HepG2 (cell line): ENCODE data around the gene AP3M1. TPM values are rescaled to one million over a fixed set of nuclear protein-coding genes. Genes with fewer than 3 reads are reported as not detected.
A peak's percentile ranks its signal among the peaks of the same experiment; 100 is the strongest.

Experiments
- CCDC6 ChIP-seq: sonication (generic); formaldehyde crosslinking; IDR thresholded peaks from 2 replicates; pipeline ENCODE4 v1.8.1; 2022; ENCODE audit warnings: mild to moderate bottlenecking, missing genetic modification reagents, moderate library complexity
- HNRNPH1 ChIP-seq: fragments of 200-400 bp; formaldehyde crosslinking; optimal IDR thresholded peaks from 2 replicates; pipeline ENCODE3; 2017; ENCODE audit warnings: mild to moderate bottlenecking, low read depth, low read length
- JARID2 ChIP-seq: sonication (generic); formaldehyde crosslinking; IDR thresholded peaks from 2 replicates; pipeline ENCODE4 v1.8.1; 2023; ENCODE audit warnings: missing genetic modification reagents, inconsistent platforms; ENCODE audit not compliant: insufficient replicate concordance
- NAIF1 ChIP-seq: sonication (generic); formaldehyde crosslinking; IDR thresholded peaks from 2 replicates; pipeline ENCODE4 v1.5.0; 2020; ENCODE audit warnings: mild to moderate bottlenecking, missing genetic modification reagents, borderline replicate concordance
- RBFOX2 ChIP-seq: fragments of 200-400 bp; formaldehyde crosslinking; IDR thresholded peaks from 2 replicates; pipeline ENCODE4 v1.6.1; 2017; ENCODE audit warnings: low read depth, mild to moderate bottlenecking, low read length
- SNAPC2 ChIP-seq: sonication (generic); formaldehyde crosslinking; IDR thresholded peaks from 2 replicates; pipeline ENCODE4 v1.8.1; 2022; ENCODE audit warnings: mild to moderate bottlenecking, missing genetic modification reagents
- TFE3 ChIP-seq: IDR thresholded peaks from 2 replicates; pipeline ENCODE4 v1.6.1; 2016
- U2AF2 ChIP-seq: fragments of 200-400 bp; formaldehyde crosslinking; IDR thresholded peaks from 2 replicates; pipeline ENCODE4 v1.6.1; 2017; ENCODE audit warnings: low read depth, mild to moderate bottlenecking, low read length
- ZBTB20 ChIP-seq: sonication (generic); formaldehyde crosslinking; IDR thresholded peaks from 2 replicates; pipeline ENCODE4 v1.8.1; 2023; ENCODE audit warnings: missing genetic modification reagents, low read depth, mild to moderate bottlenecking, borderline replicate concordance
- ZBTB25 ChIP-seq: IDR thresholded peaks from 2 replicates; pipeline ENCODE4 v1.6.1; 2018; ENCODE audit warnings: missing genetic modification reagents
- ZBTB40 ChIP-seq, 2 experiments: fragments of 450-650 bp in 1 of 2; sonication (generic) in 1 of 2; formaldehyde crosslinking in 1 of 2; IDR thresholded peaks; 2 replicates each; pipeline versions ENCODE4 v1.6.1 to v1.8.0; 2016 to 2022; ENCODE audit warnings: antibody characterized with exemption in 1 of 2, mild to moderate bottlenecking in 1 of 2, missing genetic modification reagents in 1 of 2
- ZNF225 ChIP-seq: sonication (generic); formaldehyde crosslinking; IDR thresholded peaks from 2 replicates; pipeline ENCODE4 v1.4.0; 2020; ENCODE audit warnings: mild to moderate bottlenecking, missing genetic modification reagents
- ZNF253 ChIP-seq: sonication (generic); formaldehyde crosslinking; IDR thresholded peaks from 2 replicates; pipeline ENCODE4 v1.8.0; 2022; ENCODE audit warnings: mild to moderate bottlenecking, missing genetic modification reagents, borderline replicate concordance
- ZNF564 ChIP-seq: sonication (generic); formaldehyde crosslinking; IDR thresholded peaks from 2 replicates; pipeline ENCODE4 v1.8.1; 2023; ENCODE audit warnings: mild to moderate bottlenecking, missing genetic modification reagents
- ZNF629 ChIP-seq: sonication (generic); formaldehyde crosslinking; conservative IDR thresholded peaks from 2 replicates; pipeline ENCODE4 v1.5.0; 2020; ENCODE audit warnings: missing genetic modification reagents
- ZNF790 ChIP-seq: sonication (generic); formaldehyde crosslinking; IDR thresholded peaks from 2 replicates; pipeline ENCODE4 v1.8.0; 2022; ENCODE audit warnings: missing genetic modification reagents, mild to moderate bottlenecking, borderline replicate concordance
- polyA plus RNA-seq, 8 experiments: library from polyadenylated mRNA; depleted of rRNA in 3 of 8; stranded (reverse) in 7 of 8; unstranded in 1 of 8; fragments of >200 nt; fragmentation: Illumina TruSeq in 4 of 8; extraction: Trizol in 4 of 8; gene quantifications; 2 replicates each; pipeline versions ENCODE4 v1.2.1 to v1.2.3, GENCODE V29; 2011 to 2016; ENCODE audit warnings: low read depth in 4 of 8, missing spikeins in 1 of 8, mixed read lengths in 1 of 8; ENCODE audit not compliant: insufficient read depth in 1 of 8
- total RNA-seq, 5 experiments: library from RNA; depleted of rRNA; stranded (reverse); fragments of >200 nt; fragmentation: Illumina TruSeq; extraction: Trizol; gene quantifications; 2 replicates each; pipeline ENCODE4 v1.2.3, GENCODE V29; 2016; ENCODE audit warnings: low read depth in 1 of 5

The AP3M1 gene
- total and polyA plus RNA-seq, 2 of the 13 experiments (the other 11 are each of a cell fraction or from before 2014, with no cell fraction given): 29.0 to 31.6 TPM

DNA sequence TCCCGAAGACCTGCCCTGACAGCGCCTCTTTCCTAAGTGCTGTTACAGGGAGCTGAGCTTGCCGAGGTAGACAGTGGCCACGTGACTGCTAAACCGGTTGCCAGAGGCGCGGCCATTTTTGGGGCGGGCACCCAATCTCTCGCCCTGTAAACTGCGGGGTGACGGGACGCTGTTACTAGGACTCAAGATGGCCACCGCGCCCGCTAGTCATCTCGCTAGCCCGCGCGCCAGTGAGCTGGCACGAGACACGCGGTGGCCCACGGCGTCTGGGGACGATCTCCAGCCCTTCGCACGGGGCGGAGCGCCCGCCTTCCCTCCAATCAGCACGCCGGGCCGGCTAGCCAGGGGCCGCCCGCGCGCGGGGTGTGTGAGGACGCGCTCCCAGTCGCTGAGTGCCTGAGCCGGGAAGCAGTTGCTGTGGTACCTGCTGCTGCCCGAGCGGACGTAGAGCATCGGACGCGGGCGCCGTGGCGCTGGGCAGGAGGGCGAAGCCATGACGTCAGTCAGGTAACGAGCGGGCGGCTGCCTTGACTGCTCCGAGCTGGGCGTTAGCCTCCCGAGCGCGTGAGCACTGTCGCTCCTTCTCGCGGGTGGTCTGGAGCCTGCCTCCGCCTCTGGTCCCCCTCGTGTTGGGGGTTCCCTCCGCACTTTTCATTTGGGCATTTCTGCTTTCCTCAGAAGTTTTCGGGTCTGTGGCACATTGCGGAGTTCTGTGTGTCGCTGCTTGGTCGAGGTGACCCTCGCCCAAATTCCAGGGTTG, 25.9 kb upstream of the AP3M1 start (continued):
- TF ChIP-seq ZNF629: peak; percentile 18; the same call in 1 of the 2 replicates
- TF ChIP-seq RBFOX2: peak; percentile 98
- no peak for TF ChIP-seq ZBTB40 (IDR thresholded peaks at IDR 0.05)
- TF ChIP-seq ZBTB40 (CRISPR knock-in tag; IDR thresholded peaks at IDR 0.05): peak; percentile 70
- peak; percentile 84 for TF ChIP-seq TFE3 (CRISPR knock-in tag)
- TF ChIP-seq ZNF253 (CRISPR knock-in tag): peak; percentile 81; the same call in 1 of the 2 replicates
- TF ChIP-seq SNAPC2 (CRISPR knock-in tag): peak; percentile 24; the same call in 1 of the 2 replicates
- 0 out of 2 replicates have a peak, but pooled peaks have one; percentile 17 for TF ChIP-seq ZNF790 (CRISPR knock-in tag)
- TF ChIP-seq U2AF2: no peak
- peak; percentile 80 for TF ChIP-seq ZNF225 (CRISPR knock-in tag)
- peak; percentile 89 for TF ChIP-seq ZBTB20
- no peak for TF ChIP-seq HNRNPH1
- peak; percentile 79 for TF ChIP-seq ZBTB25 (CRISPR knock-in tag)
- TF ChIP-seq CCDC6 (CRISPR knock-in tag): peak; percentile 92
- TF ChIP-seq JARID2 (CRISPR knock-in tag): peak; percentile 43
- peak; percentile 90 for TF ChIP-seq ZNF564 (CRISPR knock-in tag)
- peak; percentile 77; the same call in 1 of the 2 replicates for TF ChIP-seq NAIF1
